Panc1 (cell line): ENCODE data around the gene LRRFIP2. TPM values are rescaled to one million over a fixed set of nuclear protein-coding genes. Genes with fewer than 3 reads are reported as not detected.

Experiments
- ATAC-seq: fragments of 200-7000 bp; cut with Tn5 transposase; 2 replicates; pipeline ENCODE4 v1.9.1; 2020; ENCODE audit warnings: mild to moderate bottlenecking, moderate library complexity
- BruUV-seq: library from RNA; stranded (reverse); fragments of 400-500 nt; replicated peaks from 2 replicates; lab custom pipeline; 2021; lab: Mats Ljungman, UMichigan
- CTCF ChIA-PET: fragments of 300-600 bp; sonication (Branson Sonifier 250); formaldehyde crosslinking; loops from one replicate; lab custom pipeline; 2022; ENCODE audit warnings: antibody characterized with exemption; lab: Charles Lee
- POLR2A ChIA-PET: fragments of 300-600 bp; sonication (Branson Sonifier 250); formaldehyde crosslinking; loops from one replicate; lab custom pipeline; 2022; ENCODE audit warnings: antibody characterized with exemption; lab: Charles Lee
- DNase-seq: peaks from one replicate; pipeline ENCODE4 v3.0.0-alpha.2; 2010; ENCODE audit warnings: low read depth, low spot score
- H3K27ac ChIP-seq: 2 replicates; pipeline ENCODE4 v1.5.1; 2011; ENCODE audit warnings: mild to moderate bottlenecking, low read length, inconsistent platforms
- H3K27me3 ChIP-seq: fragments of 200-500 bp; sonication (Bioruptor generic); 2 replicates; pipeline ENCODE4 v1.6.0; 2014; ENCODE audit warnings: low read length, inconsistent platforms; ENCODE audit not compliant: control insufficient read depth, insufficient read depth
- H3K36me3 ChIP-seq: fragments of 200-500 bp; sonication (Bioruptor generic); 2 replicates; pipeline ENCODE4 v1.5.1; 2014; ENCODE audit warnings: inconsistent platforms, mild to moderate bottlenecking, low read length, moderate library complexity; ENCODE audit not compliant: control insufficient read depth, insufficient read depth
- H3K4me1 ChIP-seq: 2 replicates; pipeline ENCODE4 v1.5.1; 2011; ENCODE audit warnings: inconsistent platforms, mild to moderate bottlenecking, low read length, moderate library complexity; ENCODE audit not compliant: control insufficient read depth, insufficient read depth
- H3K4me3 ChIP-seq, 2 experiments: 2 replicates each; pipeline ENCODE4 v1.5.1; 2011 to 2012; ENCODE audit warnings: low read depth in 2 of 2, low read length in 2 of 2, mild to moderate bottlenecking in 2 of 2, inconsistent platforms in 1 of 2, moderate library complexity in 1 of 2
- H3K9me3 ChIP-seq: fragments of 200-500 bp; sonication (Bioruptor generic); 2 replicates; pipeline ENCODE4 v1.5.1; 2014; ENCODE audit warnings: low read depth, mild to moderate bottlenecking, inconsistent platforms, low read length, moderate library complexity; ENCODE audit not compliant: control insufficient read depth, insufficient read depth
- CTCF ChIP-seq: fragments of 450-650 bp; IDR thresholded peaks from 2 replicates; pipeline ENCODE4 v1.5.1; 2017; ENCODE audit warnings: mild to moderate bottlenecking
- POLR2AphosphoS5 ChIP-seq: IDR thresholded peaks from 2 replicates; pipeline ENCODE4 v1.6.1; 2012; ENCODE audit warnings: mild to moderate bottlenecking, low read depth, low read length, moderate library complexity
- SIN3A ChIP-seq: IDR thresholded peaks from 2 replicates; pipeline ENCODE4 v1.6.1; 2012; ENCODE audit warnings: low read depth, mild to moderate bottlenecking, low read length, moderate library complexity, borderline replicate concordance; ENCODE audit not compliant: insufficient read depth
- TCF7L2 ChIP-seq: IDR thresholded peaks from 2 replicates; pipeline ENCODE4 v1.6.1; 2011; ENCODE audit warnings: mild to moderate bottlenecking, low read depth, low read length, inconsistent platforms
- in situ Hi-C: cut with HindIII; loops from 2 replicates; pipeline ENCODE4 v1.10.0; 2016; ENCODE audit warnings: low sequenced_read_pairs, low pct_unique_long_range_greater_than_20kb
- intact Hi-C: fragments of 100-400 bp; cut with micrococcal nuclease; formaldehyde crosslinking; loops from one replicate; pipeline ENCODE4 v1.10.0; 2022; ENCODE audit not compliant: unreplicated experiment
- total RNA-seq: library from RNA; stranded (reverse); gene quantifications from one replicate; pipeline ENCODE4 v1.2.1, GENCODE V29; 2021; ENCODE audit not compliant: unreplicated experiment
- TF ChIP-seq, protein P1 (sequence below), 2 experiments: IDR thresholded peaks; 2 replicates each; pipeline ENCODE4 v1.6.1; 2011 to 2012; ENCODE audit warnings: low read depth in 2 of 2, control low read depth in 1 of 2, low read length in 1 of 2, mild to moderate bottlenecking in 1 of 2, moderate library complexity in 1 of 2; ENCODE audit not compliant: insufficient read depth in 1 of 2

The LRRFIP2 gene
- total RNA-seq, 1 experiment from 2014 or later = 32.3 TPM

- ATAC-seq (no peak), DNase-seq (no peak)
- peaks cover 11% of the 10 kb centered on the region; the same call in 1 of the 2 replicates for H3K36me3 ChIP-seq
- TF ChIP-seq TCF7L2 (no peak), CTCF (no peak), POLR2AphosphoS5 (no peak), SIN3A (no peak)
- TF ChIP-seq, protein P1, sequence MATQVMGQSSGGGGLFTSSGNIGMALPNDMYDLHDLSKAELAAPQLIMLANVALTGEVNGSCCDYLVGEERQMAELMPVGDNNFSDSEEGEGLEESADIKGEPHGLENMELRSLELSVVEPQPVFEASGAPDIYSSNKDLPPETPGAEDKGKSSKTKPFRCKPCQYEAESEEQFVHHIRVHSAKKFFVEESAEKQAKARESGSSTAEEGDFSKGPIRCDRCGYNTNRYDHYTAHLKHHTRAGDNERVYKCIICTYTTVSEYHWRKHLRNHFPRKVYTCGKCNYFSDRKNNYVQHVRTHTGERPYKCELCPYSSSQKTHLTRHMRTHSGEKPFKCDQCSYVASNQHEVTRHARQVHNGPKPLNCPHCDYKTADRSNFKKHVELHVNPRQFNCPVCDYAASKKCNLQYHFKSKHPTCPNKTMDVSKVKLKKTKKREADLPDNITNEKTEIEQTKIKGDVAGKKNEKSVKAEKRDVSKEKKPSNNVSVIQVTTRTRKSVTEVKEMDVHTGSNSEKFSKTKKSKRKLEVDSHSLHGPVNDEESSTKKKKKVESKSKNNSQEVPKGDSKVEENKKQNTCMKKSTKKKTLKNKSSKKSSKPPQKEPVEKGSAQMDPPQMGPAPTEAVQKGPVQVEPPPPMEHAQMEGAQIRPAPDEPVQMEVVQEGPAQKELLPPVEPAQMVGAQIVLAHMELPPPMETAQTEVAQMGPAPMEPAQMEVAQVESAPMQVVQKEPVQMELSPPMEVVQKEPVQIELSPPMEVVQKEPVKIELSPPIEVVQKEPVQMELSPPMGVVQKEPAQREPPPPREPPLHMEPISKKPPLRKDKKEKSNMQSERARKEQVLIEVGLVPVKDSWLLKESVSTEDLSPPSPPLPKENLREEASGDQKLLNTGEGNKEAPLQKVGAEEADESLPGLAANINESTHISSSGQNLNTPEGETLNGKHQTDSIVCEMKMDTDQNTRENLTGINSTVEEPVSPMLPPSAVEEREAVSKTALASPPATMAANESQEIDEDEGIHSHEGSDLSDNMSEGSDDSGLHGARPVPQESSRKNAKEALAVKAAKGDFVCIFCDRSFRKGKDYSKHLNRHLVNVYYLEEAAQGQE (IDR thresholded peaks at IDR 0.05; ENCODE audit: insufficient read depth in 1 of 2, low read depth in 2 of 2, low read length in 1 of 2) = no peak
- no peaks in the 10 kb centered on the region for H3K9me3 ChIP-seq
- H3K27ac ChIP-seq = no peak overlapping the region
- H3K27me3 ChIP-seq = no peaks in the 10 kb centered on the region
- ChIA-PET CTCF (no interaction called here), POLR2A (no interaction called here)
- intact Hi-C loops (no loop called here), in situ Hi-C loops (no loop called here)
- no peak overlapping the region for H3K4me3 ChIP-seq
- no TSS peak for BruUV-seq
- no peaks in the 10 kb centered on the region for H3K4me1 ChIP-seq
Observed at GRCh38 chr3:37032961-37033360, 141.4 kb downstream of the LRRFIP2 start.

DNA sequence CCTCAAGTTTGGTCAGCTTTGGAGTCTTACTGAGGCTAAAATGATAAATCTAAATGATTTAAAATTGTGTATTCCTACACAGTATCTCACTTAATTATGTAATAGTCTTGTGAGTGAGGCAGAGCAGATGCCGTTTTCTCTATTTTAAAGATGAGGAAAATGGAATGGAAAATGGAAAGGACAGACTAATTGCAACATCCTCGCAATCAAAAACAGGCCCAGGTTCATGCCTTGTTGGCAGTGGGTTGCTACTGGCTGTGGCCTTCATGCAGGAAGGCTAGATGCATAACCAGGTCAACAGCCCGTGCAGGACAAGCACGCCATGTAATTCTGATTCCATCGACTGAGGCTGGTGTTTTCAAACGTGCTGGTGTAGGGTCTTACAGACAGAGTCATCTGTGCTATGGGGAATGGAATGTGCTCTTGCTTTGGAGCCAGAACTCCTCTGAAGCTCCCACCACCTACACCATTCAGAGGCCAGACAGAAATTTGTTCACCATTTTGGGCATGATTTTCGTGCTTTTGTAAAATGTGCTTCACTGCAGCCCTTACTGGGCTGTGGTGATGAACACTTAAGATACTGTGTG, 143.2 kb downstream of the LRRFIP2 start:
- H3K4me3 ChIP-seq = no peak overlapping the region
- no peaks in the 10 kb centered on the region for H3K27me3 ChIP-seq
- no peak for TF ChIP-seq POLR2AphosphoS5
- TF ChIP-seq, protein P1 (IDR thresholded peaks at IDR 0.05; ENCODE audit: insufficient read depth in 1 of 2, low read depth in 2 of 2, low read length in 1 of 2) = no peak
- TF ChIP-seq TCF7L2 = no peak
- TF ChIP-seq SIN3A = no peak
- no peak for TF ChIP-seq CTCF
- H3K36me3 ChIP-seq = peaks cover 13% of the 10 kb centered on the region; the same call in 1 of the 2 replicates
- no TSS peak for BruUV-seq
- POLR2A ChIA-PET = no interaction called here
- DNase-seq = no peak
- no peak for ATAC-seq
- no peaks in the 10 kb centered on the region for H3K4me1 ChIP-seq
- H3K27ac ChIP-seq = no peak overlapping the region
- intact Hi-C loops (no loop called here), in situ Hi-C loops (no loop called here)
- CTCF ChIA-PET = no interaction called here
- no peaks in the 10 kb centered on the region for H3K9me3 ChIP-seq
